GM19463 (cell line): ENCODE data around the gene GARNL3.

Experiments used
- ATAC-seq: cut with Tn5 transposase; IDR thresholded peaks from one replicate; pipeline ENCODE4 v1.9.1; 2021; ENCODE audit warnings: mild to moderate bottlenecking, moderate library complexity; ENCODE audit not compliant: unreplicated experiment

Gene GARNL3

DNA sequence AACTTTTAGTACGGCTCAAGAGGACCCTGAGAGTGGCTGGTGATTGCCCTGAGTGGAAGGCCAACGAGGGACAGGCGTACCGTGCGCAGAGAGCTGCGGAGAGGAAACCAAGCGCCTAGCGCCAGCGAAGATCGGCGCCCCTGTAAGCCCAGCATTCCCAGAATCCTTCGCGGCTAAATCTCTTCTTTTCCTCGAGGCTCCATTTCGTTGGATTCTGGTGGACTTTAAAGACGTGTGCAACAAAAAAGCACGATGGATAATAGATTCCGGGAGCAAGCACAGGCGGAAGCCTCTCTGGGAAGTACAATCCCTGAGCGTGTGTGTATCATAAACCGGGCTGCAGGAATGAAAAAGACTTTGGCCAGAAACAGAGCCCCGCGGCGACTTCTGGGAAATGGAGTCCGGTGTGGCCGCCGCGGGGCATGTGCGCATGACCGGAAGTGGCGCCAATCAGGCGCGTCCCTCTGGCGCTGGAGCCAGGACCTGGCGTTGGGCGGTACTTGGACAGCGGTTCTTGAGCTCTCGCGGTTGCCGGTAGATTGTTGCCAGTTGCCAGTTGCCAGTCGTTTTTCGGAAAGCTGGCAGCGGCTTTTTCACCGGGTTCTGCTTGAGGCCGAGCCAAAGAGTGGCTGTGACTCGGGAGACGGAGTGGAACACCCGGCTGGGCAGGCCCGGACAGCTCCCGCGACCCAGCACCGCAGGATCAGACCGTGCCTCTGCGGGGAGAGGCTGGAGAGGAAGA, 159.5 kb downstream of the GARNL3 start, which contains the start of gene ZNF79:
TSS of gene ZNF79 (plus strand) at position 449 of the 742 bp plus-strand sequence. CDS start 406 bp downstream, outside the sequence.
- peak; percentile 84 for ATAC-seq

DNA sequence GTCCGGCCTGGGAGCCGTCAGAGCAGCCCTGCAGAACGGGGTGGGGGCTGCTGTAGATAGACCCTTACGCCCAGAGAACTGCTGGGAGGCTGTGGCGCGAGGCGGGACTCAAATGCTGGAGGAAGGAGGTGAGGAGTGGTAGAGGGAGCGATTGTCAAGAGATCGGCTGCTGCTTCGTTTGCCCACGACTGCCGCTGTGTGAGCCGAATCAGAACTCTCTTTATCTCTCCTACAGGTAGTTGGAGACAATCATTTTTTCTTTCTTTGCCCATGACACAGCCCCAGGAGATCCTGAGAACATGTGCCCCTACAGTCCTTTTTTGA, 160.1 kb downstream of the GARNL3 start:
- peak; percentile 17 for ATAC-seq

DNA sequence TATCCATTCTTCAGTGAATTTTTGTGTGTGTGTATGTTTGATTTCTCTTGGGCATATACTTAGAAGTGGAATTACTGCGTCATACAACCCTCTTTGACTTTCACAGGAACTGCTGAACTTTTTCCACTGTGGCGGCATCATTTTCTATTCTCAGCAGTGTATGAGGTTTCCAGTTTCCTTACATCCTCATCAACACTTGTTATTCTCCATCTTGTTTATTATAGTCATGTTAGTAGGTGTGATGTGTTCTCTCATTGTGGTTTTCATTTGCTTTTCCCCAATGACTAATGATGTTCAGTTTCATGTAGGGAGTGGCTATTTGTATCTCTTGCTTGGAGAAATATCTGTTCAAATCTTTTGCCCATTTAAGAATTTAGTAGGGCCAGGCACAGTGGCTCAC, 162.2 kb downstream of the GARNL3 start:
- no peak for ATAC-seq

DNA sequence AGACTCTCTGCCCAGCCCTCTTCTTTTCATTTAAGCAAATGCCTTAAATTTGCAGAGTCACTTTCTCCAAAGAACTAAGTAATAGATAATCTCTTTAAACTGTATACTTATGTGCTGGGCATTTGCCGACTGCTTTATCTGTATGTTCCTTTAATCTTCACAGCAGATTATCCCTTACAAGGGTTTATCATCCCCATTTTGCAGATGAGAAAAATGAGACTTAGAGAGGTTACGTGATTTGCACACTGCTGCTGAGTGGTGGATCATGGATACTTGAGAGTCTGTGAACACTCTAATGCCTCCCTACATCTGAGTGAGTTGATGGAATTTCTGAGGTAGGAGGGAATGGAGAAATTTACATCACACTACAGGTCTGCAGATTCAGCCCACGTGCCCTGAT, 163.8 kb downstream of the GARNL3 start:
- ATAC-seq: no peak

DNA sequence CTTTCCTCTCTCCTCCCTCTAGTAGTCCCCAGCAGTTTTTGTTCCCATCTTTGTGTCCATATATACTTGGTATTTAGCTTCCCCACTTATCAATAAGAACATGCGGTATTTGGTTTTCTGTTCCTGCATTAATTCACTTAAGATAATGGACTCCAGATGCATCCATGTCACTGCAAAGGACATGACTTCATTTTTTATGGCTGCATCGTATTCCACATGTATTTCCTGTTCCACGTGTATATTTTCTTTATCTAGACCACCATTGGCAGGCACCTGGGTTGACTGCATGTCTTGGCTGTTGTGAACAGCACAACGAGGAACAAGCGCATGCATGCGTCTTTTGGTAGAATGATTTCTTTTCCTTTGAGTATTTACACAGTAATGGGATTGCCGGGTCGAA, 165.8 kb downstream of the GARNL3 start:
- no peak for ATAC-seq

DNA sequence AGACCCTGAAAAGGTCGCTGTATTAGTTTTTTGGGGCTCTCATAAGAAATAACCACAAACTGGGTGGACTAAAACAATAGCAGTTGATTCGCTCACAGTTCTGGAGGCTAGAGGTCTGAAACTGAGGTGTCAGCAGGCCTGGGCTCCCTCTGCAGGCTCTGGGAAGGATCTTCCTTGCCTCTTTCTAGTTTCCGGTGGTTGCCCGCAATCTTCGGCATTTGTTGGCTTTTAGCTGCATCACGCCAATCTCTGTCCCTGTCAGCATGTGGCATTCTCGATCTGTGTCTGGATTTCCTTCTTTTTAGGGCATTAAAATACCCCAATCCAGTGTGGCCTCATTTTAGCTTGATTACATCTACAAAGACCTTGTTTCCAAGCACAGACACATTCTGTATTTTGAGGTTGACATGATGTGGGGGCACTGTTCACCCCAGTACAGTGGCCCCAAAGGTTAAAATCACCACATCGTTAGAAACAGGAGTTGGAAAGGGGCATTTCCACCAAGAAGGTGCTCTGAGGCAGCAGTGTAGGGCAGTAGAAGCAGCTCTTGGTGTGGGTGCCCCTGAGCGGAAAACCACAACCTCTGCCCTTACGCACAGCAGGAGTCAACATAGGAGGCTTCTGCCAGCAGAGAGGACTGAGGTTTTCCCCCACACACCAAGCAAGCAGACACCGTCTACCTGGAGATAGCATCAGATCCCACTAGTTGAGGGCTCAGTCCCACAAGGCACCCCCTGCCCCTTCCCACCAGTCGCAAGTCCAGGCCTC, 173.1 kb downstream of the GARNL3 start:
- ATAC-seq: no peak

DNA sequence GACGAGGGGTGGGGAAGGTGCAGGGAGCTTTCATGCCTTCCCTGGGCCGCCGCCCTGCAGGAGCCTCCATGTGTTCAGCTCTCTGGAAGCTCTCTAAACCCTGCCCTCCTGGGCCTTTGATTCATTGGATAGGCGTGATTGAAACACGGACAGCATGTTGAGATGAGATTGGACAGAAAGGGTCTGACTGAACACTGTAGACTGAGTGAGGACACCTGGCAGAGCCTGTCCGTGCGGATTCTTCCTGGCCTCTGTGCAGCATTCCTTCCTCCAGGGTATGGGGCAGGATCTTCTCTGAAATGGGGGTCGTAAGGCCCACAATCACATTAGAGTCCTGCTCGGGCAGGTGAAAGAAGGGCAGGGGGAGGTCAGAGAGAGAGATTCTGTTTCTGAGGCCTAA, 173.8 kb downstream of the GARNL3 start:
- no peak for ATAC-seq
